Right renal pelvis (tissue), 4 donors: Measurements from ENCODE around the gene TNPO3. TPM values are rescaled to one million over a fixed set of nuclear protein-coding genes. Genes with fewer than 3 reads are reported as not detected.

ENCODE experiments used
- DNase-seq, 4 donors: peaks; one replicate each; pipeline ENCODE4 v3.0.0-alpha.2; 2013; ENCODE audit warnings: low read depth in 4 of 4, low spot score in 3 of 4, missing footprints in 1 of 4
- polyA plus RNA-seq, 4 donors: library from polyadenylated mRNA; unstranded; fragments of 120-200 nt; gene quantifications; one replicate each; pipeline ENCODE4 v1.2.1, GENCODE V29; 2013; ENCODE audit not compliant: insufficient read length in 4 of 4

The TNPO3 gene
- polyA plus RNA-seq, 4 donors: 42.9 to 45.3 (median 43.7) TPM

GRCh38 chr7:128912281-128912680 is 142.6 kb downstream of the TNPO3 start:
- DNase-seq: no peak

GRCh38 chr7:128911423-128912031 is 143.4 kb downstream of the TNPO3 start:
- DNase-seq: peak in 1 of 4 donors; percentile 58

- DNase-seq: no peak
Measured at GRCh38 chr7:128910569-128910945, 144.4 kb downstream of the TNPO3 start, which contains the start of gene KCP. Gene KCP (minus strand): TSS chr7:128910709. CDS start chr7:128910676, 33 bp downstream.

- DNase-seq: no peak
Measured at GRCh38 chr7:128909625-128910568, 145.0 kb downstream of the TNPO3 start.

- DNase-seq: no peak
Measured at GRCh38 chr7:128908750-128909624, 145.9 kb downstream of the TNPO3 start.

GRCh38 chr7:128906766-128907559 is 147.9 kb downstream of the TNPO3 start:
- no peak for DNase-seq

GRCh38 chr7:128906001-128906765 is 148.7 kb downstream of the TNPO3 start:
- DNase-seq: no peak

- DNase-seq: no peak
Measured at GRCh38 chr7:128904381-128905197, 150.3 kb downstream of the TNPO3 start.

Other genes with a start within 250 kb of the TNPO3 start
- gene FLNC, start 224.7 kb downstream of the TNPO3 start, polyA plus RNA-seq: 10 to 100 TPM; 12.9 to 21.0 (median 13.6) TPM
- gene ATP6V1F, start 192.3 kb downstream of the TNPO3 start, polyA plus RNA-seq: 100 to 1,000 TPM; 205 to 283 (median 233) TPM
- 10 to 100 TPM; 14.0 to 25.1 (median 20.7) TPM for gene KCP, start 144.4 kb downstream of the TNPO3 start, polyA plus RNA-seq
- gene IRF5, start 117.2 kb downstream of the TNPO3 start, polyA plus RNA-seq: 10 to 100 TPM in 2 of 4 donors, 1 to 10 TPM in 2; 7.3 to 14.7 (median 11.0) TPM
- 10 to 100 TPM; 64.4 to 77.0 (median 72.6) TPM for gene TSPAN33, start 89.6 kb upstream of the TNPO3 start, polyA plus RNA-seq
- gene SMO, start 133.5 kb upstream of the TNPO3 start, polyA plus RNA-seq: 100 to 1,000 TPM; 100 to 126 (median 109) TPM
- gene AHCYL2, start 169.9 kb upstream of the TNPO3 start, polyA plus RNA-seq: 10 to 100 TPM; 24.3 to 29.9 (median 28.4) TPM